ENCODE results near the gene GPAT2.
"Not testable (repeated sequence)": the region's sequence is repeated elsewhere in the genome, so short reads cannot be mapped to it uniquely, and the experiment has no call there.

DNA sequence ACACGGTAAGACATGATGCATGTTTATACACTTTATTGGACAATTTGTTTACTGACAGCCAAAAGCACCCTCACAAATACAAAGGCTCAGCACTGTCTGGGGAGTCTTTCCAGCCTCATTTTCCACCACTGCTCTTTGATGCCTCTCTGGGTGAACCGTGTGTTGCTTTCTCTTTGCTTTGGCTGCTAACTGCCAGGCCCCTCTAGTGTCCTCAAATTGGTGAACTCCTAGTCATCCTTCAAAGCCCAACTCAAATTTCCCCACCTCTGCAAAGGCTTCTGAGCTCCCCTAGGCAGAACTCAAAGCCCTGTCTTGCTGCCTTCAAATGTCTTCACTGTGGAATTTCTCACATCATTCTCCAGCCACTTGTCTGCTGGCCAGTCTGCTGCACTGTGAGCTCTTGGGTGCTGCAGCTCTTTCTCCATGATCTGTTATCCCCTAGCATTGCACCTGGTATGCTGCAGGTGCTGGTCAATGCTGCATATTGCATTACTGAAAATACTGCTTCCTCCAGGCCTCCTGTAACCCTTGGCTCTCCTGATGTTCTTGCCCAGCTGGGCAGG lies 32.5 kb upstream of the GPAT2 start:
- not testable (repeated sequence) for TF ChIP-seq EZH2 (IDR thresholded peaks at IDR 0.05; ENCODE audit: borderline replicate concordance, low read length)
- TF ChIP-seq, protein P1, sequence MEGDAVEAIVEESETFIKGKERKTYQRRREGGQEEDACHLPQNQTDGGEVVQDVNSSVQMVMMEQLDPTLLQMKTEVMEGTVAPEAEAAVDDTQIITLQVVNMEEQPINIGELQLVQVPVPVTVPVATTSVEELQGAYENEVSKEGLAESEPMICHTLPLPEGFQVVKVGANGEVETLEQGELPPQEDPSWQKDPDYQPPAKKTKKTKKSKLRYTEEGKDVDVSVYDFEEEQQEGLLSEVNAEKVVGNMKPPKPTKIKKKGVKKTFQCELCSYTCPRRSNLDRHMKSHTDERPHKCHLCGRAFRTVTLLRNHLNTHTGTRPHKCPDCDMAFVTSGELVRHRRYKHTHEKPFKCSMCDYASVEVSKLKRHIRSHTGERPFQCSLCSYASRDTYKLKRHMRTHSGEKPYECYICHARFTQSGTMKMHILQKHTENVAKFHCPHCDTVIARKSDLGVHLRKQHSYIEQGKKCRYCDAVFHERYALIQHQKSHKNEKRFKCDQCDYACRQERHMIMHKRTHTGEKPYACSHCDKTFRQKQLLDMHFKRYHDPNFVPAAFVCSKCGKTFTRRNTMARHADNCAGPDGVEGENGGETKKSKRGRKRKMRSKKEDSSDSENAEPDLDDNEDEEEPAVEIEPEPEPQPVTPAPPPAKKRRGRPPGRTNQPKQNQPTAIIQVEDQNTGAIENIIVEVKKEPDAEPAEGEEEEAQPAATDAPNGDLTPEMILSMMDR (conservative IDR thresholded peaks at IDR 0.05 in 1 of 2, IDR thresholded peaks at IDR 0.05 in 1 of 2; ENCODE audit: extremely low read depth in 1 of 2, insufficient read depth in 1 of 2, low read depth in 1 of 2, low read length in 2 of 2), result not testable (repeated sequence)

Measured in mammary epithelial cell (primary cell).